SK-N-MC (cell line): ENCODE measurements around the gene TMEM117.

ENCODE experiments used
- DNase-seq: peaks from one replicate; pipeline ENCODE4 v3.0.0-alpha.2; 2011; ENCODE audit warnings: low read depth, low spot score
- H3K27ac ChIP-seq: fragments of 200-600 bp; sonication (generic); 2 replicates; pipeline ENCODE4 v1.5.1; 2016; ENCODE audit warnings: mixed run types
- H3K36me3 ChIP-seq: fragments of 200-600 bp; sonication (generic); 2 replicates; pipeline ENCODE4 v1.6.1; 2017; ENCODE audit warnings: antibody characterized with exemption, low read length, mixed read lengths; ENCODE audit not compliant: insufficient read depth
- H3K4me3 ChIP-seq: fragments of 200-600 bp; sonication (generic); 2 replicates; pipeline ENCODE4 v1.5.1; 2016
- H3K9ac ChIP-seq: fragments of 200-600 bp; sonication (generic); 2 replicates; pipeline ENCODE4 v1.8.0; 2017; ENCODE audit warnings: mixed run types, mixed read lengths; ENCODE audit not compliant: insufficient read length
- H3K9me3 ChIP-seq: fragments of 200-600 bp; sonication (generic); 2 replicates; pipeline ENCODE4 v1.6.1; 2017; ENCODE audit warnings: low read depth, mild to moderate bottlenecking, antibody characterized with exemption, low read length, moderate library complexity, mixed read lengths
- EZH2 ChIP-seq: fragments of 200-600 bp; sonication (generic); IDR thresholded peaks from one replicate; pipeline ENCODE4 v1.6.1; 2017; ENCODE audit warnings: antibody characterized with exemption
- FOXP2 ChIP-seq: optimal IDR thresholded peaks from 2 replicates; pipeline ENCODE3; 2011; ENCODE audit warnings: mild to moderate bottlenecking, moderate library complexity; ENCODE audit not compliant: insufficient read depth; ENCODE audit errors: extremely low read length, control extremely low read depth
- POLR2AphosphoS5 ChIP-seq: IDR thresholded peaks from 2 replicates; pipeline ENCODE4 v1.6.1; 2012; ENCODE audit warnings: mild to moderate bottlenecking, low read depth, low read length, borderline replicate concordance

TMEM117 gene

GRCh38 chr12:44098786-44099185, 262.9 kb downstream of the TMEM117 start:
- no peak overlapping the region for H3K27ac ChIP-seq
- H3K9ac ChIP-seq = no peak overlapping the region
- H3K4me3 ChIP-seq = no peak overlapping the region
- no peak for TF ChIP-seq POLR2AphosphoS5
- no peak for TF ChIP-seq FOXP2
- TF ChIP-seq EZH2 = no peak
- DNase-seq = no peak
- H3K36me3 ChIP-seq = no peaks in the 10 kb centered on the region
- H3K9me3 ChIP-seq = no peaks in the 10 kb centered on the region

GRCh38 chr12:44099486-44099885, 263.6 kb downstream of the TMEM117 start:
- no peaks in the 10 kb centered on the region for H3K9me3 ChIP-seq
- no peak overlapping the region for H3K27ac ChIP-seq
- TF ChIP-seq FOXP2 = no peak
- no peak for TF ChIP-seq EZH2
- no peak for TF ChIP-seq POLR2AphosphoS5
- no peaks in the 10 kb centered on the region for H3K36me3 ChIP-seq
- no peak overlapping the region for H3K9ac ChIP-seq
- no peak overlapping the region for H3K4me3 ChIP-seq
- no peak for DNase-seq

- no peak for DNase-seq
- H3K9ac ChIP-seq = no peak overlapping the region
- TF ChIP-seq POLR2AphosphoS5 = no peak
- no peak for TF ChIP-seq FOXP2
- TF ChIP-seq EZH2 = no peak
Observed at GRCh38 chr12:44100264-44100663, 264.4 kb downstream of the TMEM117 start.

GRCh38 chr12:44101475-44101874, 265.6 kb downstream of the TMEM117 start:
- TF ChIP-seq POLR2AphosphoS5 (no peak), FOXP2 (no peak), EZH2 (no peak)
- Histone ChIP-seq H3K4me3 (no peak overlapping the region), H3K36me3 (no peaks in the 10 kb centered on the region), H3K9me3 (no peaks in the 10 kb centered on the region), H3K27ac (no peak overlapping the region), H3K9ac (no peak overlapping the region)
- no peak for DNase-seq

More at GRCh38 chr12:44100264-44100663, 264.4 kb downstream of the TMEM117 start:
- Histone ChIP-seq H3K9me3 (no peaks in the 10 kb centered on the region), H3K36me3 (no peaks in the 10 kb centered on the region), H3K27ac (no peak overlapping the region), H3K4me3 (no peak overlapping the region)

- TF ChIP-seq EZH2 (no peak), FOXP2 (no peak), POLR2AphosphoS5 (no peak)
- Histone ChIP-seq H3K4me3 (no peak overlapping the region), H3K27ac (no peak overlapping the region), H3K36me3 (no peaks in the 10 kb centered on the region), H3K9ac (no peak overlapping the region), H3K9me3 (no peaks in the 10 kb centered on the region)
- DNase-seq = no peak
Observed at GRCh38 chr12:44114906-44115305, 279.0 kb downstream of the TMEM117 start.

GRCh38 chr12:44117337-44117736, 281.5 kb downstream of the TMEM117 start:
- no peaks in the 10 kb centered on the region for H3K9me3 ChIP-seq

GRCh38 chr12:44118946-44119345, 283.1 kb downstream of the TMEM117 start:
- no peak overlapping the region for H3K4me3 ChIP-seq
- no peaks in the 10 kb centered on the region for H3K36me3 ChIP-seq
- no peak for TF ChIP-seq POLR2AphosphoS5
- no peak for TF ChIP-seq EZH2
- TF ChIP-seq FOXP2 = no peak
- H3K9me3 ChIP-seq = no peaks in the 10 kb centered on the region
- H3K9ac ChIP-seq = no peak overlapping the region
- no peak overlapping the region for H3K27ac ChIP-seq
- no peak for DNase-seq

More at GRCh38 chr12:44117337-44117736, 281.5 kb downstream of the TMEM117 start:
- no peak for TF ChIP-seq POLR2AphosphoS5
- no peak for TF ChIP-seq EZH2
- no peak for TF ChIP-seq FOXP2
- Histone ChIP-seq H3K27ac (no peak overlapping the region), H3K9ac (no peak overlapping the region), H3K4me3 (no peak overlapping the region), H3K36me3 (no peaks in the 10 kb centered on the region)
- no peak for DNase-seq

- TF ChIP-seq POLR2AphosphoS5 = no peak
- TF ChIP-seq FOXP2 = no peak
- no peaks in the 10 kb centered on the region for H3K9me3 ChIP-seq
- no peak for DNase-seq
- no peak overlapping the region for H3K4me3 ChIP-seq
- no peak overlapping the region for H3K9ac ChIP-seq
- no peak overlapping the region for H3K27ac ChIP-seq
- no peaks in the 10 kb centered on the region for H3K36me3 ChIP-seq
Observed at GRCh38 chr12:44126806-44127205, 290.9 kb downstream of the TMEM117 start.

- TF ChIP-seq EZH2 (no peak), FOXP2 (no peak), POLR2AphosphoS5 (no peak)
- Histone ChIP-seq H3K36me3 (no peaks in the 10 kb centered on the region), H3K4me3 (no peak overlapping the region), H3K27ac (no peak overlapping the region), H3K9ac (no peak overlapping the region), H3K9me3 (no peaks in the 10 kb centered on the region)
- DNase-seq = no peak
Observed at GRCh38 chr12:44127966-44128710, 292.3 kb downstream of the TMEM117 start.
